T-helper 17 cell (primary cell): ENCODE results near the gene AQP10. TPM values are rescaled to one million over a fixed set of nuclear protein-coding genes. Genes with fewer than 3 reads are reported as not detected.
A peak's percentile ranks its signal among the peaks of the same experiment; 100 is the strongest.

Source experiments
- ATAC-seq: fragments of 150-1000 bp; cut with Tn5 transposase; 2 replicates; pipeline ENCODE4 v1.10.0; 2021; ENCODE audit warnings: mild to moderate bottlenecking, moderate library complexity
- DNase-seq, 3 donors: peaks; one replicate each; pipeline versions ENCODE4 v3.0.0 to v3.0.0-alpha.2; 2020 to 2021
- H3K9me3 ChIP-seq: one replicate; pipeline ENCODE4 v1.7.0; 2013; ENCODE audit warnings: low read length, mild to moderate bottlenecking; ENCODE audit not compliant: control insufficient read depth, poor library complexity, severe bottlenecking
- H3K27ac Mint-ChIP-seq: one replicate; pipeline ENCODE4 v1.8.0; 2022; ENCODE audit warnings: mild to moderate bottlenecking, moderate library complexity, mixed read lengths
- H3K27me3 Mint-ChIP-seq: one replicate; pipeline ENCODE4 v1.8.0; 2022; ENCODE audit warnings: mixed read lengths
- H3K36me3 Mint-ChIP-seq: one replicate; pipeline ENCODE4 v1.8.0; 2022; ENCODE audit warnings: low read depth, mixed read lengths
- H3K4me1 Mint-ChIP-seq: one replicate; pipeline ENCODE4 v1.8.0; 2022; ENCODE audit warnings: mild to moderate bottlenecking, mixed read lengths
- H3K4me3 Mint-ChIP-seq: one replicate; pipeline ENCODE4 v1.8.0; 2022; ENCODE audit warnings: mild to moderate bottlenecking, moderate library complexity, mixed read lengths
- total RNA-seq, 4 donors: library from RNA in 2 of 4; stranded (reverse) in 2 of 4; gene quantifications; one replicate each; pipeline ENCODE4 v1.2.3 and lab custom pipeline; 2022 to 2026

AQP10 gene
- total RNA-seq, 2 donors from 2014 or later: 0.42 to 8.9 TPM

GRCh38 chr1:154342132-154342531, 21.2 kb downstream of the AQP10 start:
- no peak for DNase-seq
- H3K36me3 Mint-ChIP-seq: peaks cover 33% of the 10 kb centered on the region

DNA sequence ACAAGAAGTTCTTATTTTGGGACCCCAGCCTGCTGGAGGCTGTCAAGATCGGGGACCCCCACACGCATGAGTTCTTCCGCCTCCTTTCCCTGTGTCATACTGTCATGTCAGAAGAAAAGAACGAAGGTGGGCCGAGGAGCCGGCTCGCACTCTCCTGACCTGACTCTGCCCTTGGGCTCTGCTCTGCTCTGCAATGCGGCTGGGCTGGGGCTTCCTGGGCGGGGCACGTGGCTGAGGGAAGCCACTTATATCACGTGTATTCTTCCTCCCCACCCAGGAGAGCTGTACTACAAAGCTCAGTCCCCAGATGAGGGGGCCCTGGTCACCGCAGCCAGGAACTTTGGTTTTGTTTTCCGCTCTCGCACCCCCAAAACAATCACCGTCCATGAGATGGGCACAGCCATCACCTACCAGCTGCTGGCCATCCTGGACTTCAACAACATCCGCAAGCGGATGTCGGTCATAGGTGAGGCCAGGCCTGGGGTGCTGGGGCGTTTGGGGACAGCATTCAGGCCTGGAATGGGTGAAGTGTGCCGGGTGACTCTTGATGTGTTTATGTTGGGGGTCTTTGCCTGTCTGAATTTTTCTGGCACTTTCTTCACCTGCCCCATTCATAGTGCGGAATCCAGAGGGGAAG, 22.1 kb downstream of the AQP10 start:
- Mint-ChIP-seq H3K27me3 (no peaks in the 10 kb centered on the region), H3K36me3 (peaks cover 31% of the 10 kb centered on the region), H3K4me1 (peaks cover 74% of the 10 kb centered on the region), H3K4me3 (peak overlapping the region; percentile 93), H3K27ac (peak overlapping the region; percentile 97)
- DNase-seq (peak; percentile 57 to 64 (median 61)), ATAC-seq (peak; percentile 98)
- H3K9me3 ChIP-seq: no peaks in the 10 kb centered on the region

More at GRCh38 chr1:154342132-154342531, 21.2 kb downstream of the AQP10 start:
- peak overlapping the region; percentile 93 for H3K4me3 Mint-ChIP-seq
- peak overlapping the region; percentile 97 for H3K27ac Mint-ChIP-seq
- peaks cover 78% of the 10 kb centered on the region for H3K4me1 Mint-ChIP-seq
- H3K9me3 ChIP-seq: no peaks in the 10 kb centered on the region
- no peak for ATAC-seq
- H3K27me3 Mint-ChIP-seq: no peaks in the 10 kb centered on the region

- peak; percentile 50 for ATAC-seq
- peak; percentile 64 to 82 (median 64) for DNase-seq
- Mint-ChIP-seq H3K4me3 (peak overlapping the region; percentile 93), H3K27ac (peak overlapping the region; percentile 97), H3K27me3 (no peaks in the 10 kb centered on the region), H3K36me3 (peaks cover 27% of the 10 kb centered on the region), H3K4me1 (peaks cover 61% of the 10 kb centered on the region)
- H3K9me3 ChIP-seq: no peaks in the 10 kb centered on the region
Measured at GRCh38 chr1:154344977-154345837, 24.3 kb downstream of the AQP10 start.

- H3K27ac Mint-ChIP-seq: no peak overlapping the region
- DNase-seq: no peak
- H3K4me3 Mint-ChIP-seq: peak overlapping the region; percentile 45
Measured at GRCh38 chr1:154346276-154346917, 25.5 kb downstream of the AQP10 start.

DNA sequence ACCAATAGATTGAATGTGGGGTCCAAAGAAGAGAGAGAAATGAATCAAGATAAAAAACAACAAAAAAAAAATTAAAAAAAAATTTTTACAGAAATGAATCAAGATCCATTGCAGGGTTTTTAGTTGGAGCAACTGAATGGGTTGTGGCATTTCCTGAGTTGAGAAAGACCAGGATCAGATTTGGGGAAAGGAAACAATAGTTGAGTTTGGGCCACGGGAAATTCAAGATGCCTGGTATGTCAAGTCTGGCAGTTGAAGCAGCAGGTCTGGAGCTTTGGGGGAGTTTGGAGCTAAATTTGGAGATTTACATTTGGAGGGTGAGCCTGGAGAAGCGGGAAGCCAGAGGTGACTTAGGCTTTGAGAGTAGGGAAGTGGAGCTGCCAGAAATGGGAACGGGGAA, 27.1 kb downstream of the AQP10 start:
- no peaks in the 10 kb centered on the region for H3K27me3 Mint-ChIP-seq
- H3K9me3 ChIP-seq: no peaks in the 10 kb centered on the region
- no peak overlapping the region for H3K27ac Mint-ChIP-seq
- no peak for DNase-seq
- H3K4me3 Mint-ChIP-seq: peak overlapping the region; percentile 5
- no peak for ATAC-seq
- H3K4me1 Mint-ChIP-seq: peaks cover 50% of the 10 kb centered on the region
- H3K36me3 Mint-ChIP-seq: peaks cover 18% of the 10 kb centered on the region

More at GRCh38 chr1:154346276-154346917, 25.5 kb downstream of the AQP10 start:
- H3K27me3 Mint-ChIP-seq: no peaks in the 10 kb centered on the region
- no peak for ATAC-seq
- H3K4me1 Mint-ChIP-seq: peaks cover 56% of the 10 kb centered on the region
- H3K9me3 ChIP-seq: no peaks in the 10 kb centered on the region
- peaks cover 21% of the 10 kb centered on the region for H3K36me3 Mint-ChIP-seq

DNA sequence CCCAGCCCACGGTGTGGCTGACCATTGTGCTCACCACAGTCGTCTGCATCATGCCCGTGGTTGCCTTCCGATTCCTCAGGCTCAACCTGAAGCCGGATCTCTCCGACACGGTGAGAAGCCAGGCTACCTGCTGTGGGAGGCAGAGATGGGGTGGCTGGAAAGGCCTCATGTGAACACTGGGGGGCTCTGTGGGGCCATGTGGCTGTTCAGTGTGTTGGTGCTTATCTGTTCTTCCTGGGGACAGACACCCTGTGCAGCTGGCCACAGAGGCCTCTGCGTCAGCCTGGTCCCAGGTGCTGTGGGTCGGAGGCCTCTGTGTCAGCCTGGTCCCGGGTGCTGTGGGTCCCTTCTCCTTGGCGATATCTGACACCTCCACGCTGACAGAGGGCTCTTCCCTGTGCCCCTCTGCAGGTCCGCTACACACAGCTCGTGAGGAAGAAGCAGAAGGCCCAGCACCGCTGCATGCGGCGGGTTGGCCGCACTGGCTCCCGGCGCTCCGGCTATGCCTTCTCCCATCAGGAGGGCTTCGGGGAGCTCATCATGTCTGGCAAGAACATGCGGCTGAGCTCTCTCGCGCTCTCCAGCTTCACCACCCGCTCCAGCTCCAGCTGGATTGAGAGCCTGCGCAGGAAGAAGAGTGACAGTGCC, 27.7 kb downstream of the AQP10 start:
- peaks cover 50% of the 10 kb centered on the region for H3K4me1 Mint-ChIP-seq
- no peaks in the 10 kb centered on the region for H3K9me3 ChIP-seq
- peak overlapping the region; percentile 49 for H3K27ac Mint-ChIP-seq
- H3K27me3 Mint-ChIP-seq: no peaks in the 10 kb centered on the region
- no peak for ATAC-seq
- peaks cover 13% of the 10 kb centered on the region for H3K36me3 Mint-ChIP-seq
- DNase-seq: no peak
- peak overlapping the region; percentile 5 for H3K4me3 Mint-ChIP-seq

DNA sequence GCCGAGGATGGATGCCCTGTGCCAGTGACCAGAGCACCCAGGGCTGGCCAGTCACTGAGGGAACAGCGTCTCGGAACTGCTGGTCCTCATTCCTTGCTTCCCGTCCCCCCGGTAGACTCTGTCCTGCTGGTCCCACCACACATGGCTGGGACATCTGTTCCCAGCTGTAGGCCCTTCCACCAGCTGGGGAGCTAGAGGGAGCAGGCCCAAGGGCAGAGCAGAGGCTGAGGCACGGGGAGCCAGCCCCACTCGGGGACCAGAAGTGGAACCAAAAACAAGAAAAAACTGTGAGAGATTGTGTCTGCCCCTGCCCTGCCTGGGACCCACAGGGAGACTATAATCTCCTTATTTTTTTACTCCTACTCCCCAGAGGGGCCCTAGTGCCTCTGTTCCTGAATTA, 28.2 kb downstream of the AQP10 start:
- H3K9me3 ChIP-seq: no peaks in the 10 kb centered on the region
- ATAC-seq (no peak), DNase-seq (no peak)
- Mint-ChIP-seq H3K27ac (peak overlapping the region; percentile 49), H3K36me3 (peaks cover 9% of the 10 kb centered on the region), H3K4me3 (no peak overlapping the region), H3K27me3 (no peaks in the 10 kb centered on the region), H3K4me1 (peaks cover 51% of the 10 kb centered on the region)

GRCh38 chr1:154350383-154350782, 29.5 kb downstream of the AQP10 start:
- peaks cover 45% of the 10 kb centered on the region for H3K4me1 Mint-ChIP-seq

GRCh38 chr1:154351363-154352068, 30.6 kb downstream of the AQP10 start:
- peak overlapping the region; percentile 32 for H3K27ac Mint-ChIP-seq
- H3K27me3 Mint-ChIP-seq: no peaks in the 10 kb centered on the region
- H3K9me3 ChIP-seq: no peaks in the 10 kb centered on the region
- ATAC-seq: no peak
- DNase-seq: no peak
- peaks cover 38% of the 10 kb centered on the region for H3K4me1 Mint-ChIP-seq
- peaks cover 3% of the 10 kb centered on the region for H3K36me3 Mint-ChIP-seq
- peak overlapping the region; percentile 31 for H3K4me3 Mint-ChIP-seq

More at GRCh38 chr1:154350383-154350782, 29.5 kb downstream of the AQP10 start:
- no peak for ATAC-seq
- peaks cover 3% of the 10 kb centered on the region for H3K36me3 Mint-ChIP-seq
- H3K9me3 ChIP-seq: no peaks in the 10 kb centered on the region
- H3K4me3 Mint-ChIP-seq: no peak overlapping the region
- no peaks in the 10 kb centered on the region for H3K27me3 Mint-ChIP-seq
- H3K27ac Mint-ChIP-seq: peak overlapping the region; percentile 49
- DNase-seq: no peak

DNA sequence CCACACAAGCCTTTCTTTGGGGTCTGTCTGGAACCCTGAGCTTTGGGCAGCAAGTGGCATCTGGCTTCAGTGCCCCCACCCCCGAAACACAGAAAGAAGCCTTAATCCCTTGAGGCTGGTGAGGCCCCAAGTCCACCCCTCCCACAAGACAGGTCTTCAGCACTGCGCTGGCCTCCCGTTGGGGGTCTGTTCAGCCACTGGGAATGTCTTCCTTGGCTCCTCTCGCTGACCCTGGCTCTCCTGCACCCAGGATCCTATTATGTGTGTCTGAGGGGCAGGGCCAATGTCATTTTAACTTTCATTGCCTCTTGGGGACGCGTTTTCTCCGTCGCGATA, 31.3 kb downstream of the AQP10 start:
- Mint-ChIP-seq H3K4me3 (peak overlapping the region; percentile 97), H3K36me3 (peaks cover 3% of the 10 kb centered on the region), H3K27me3 (no peaks in the 10 kb centered on the region), H3K4me1 (peaks cover 34% of the 10 kb centered on the region), H3K27ac (peak overlapping the region; percentile 93)
- DNase-seq (no peak), ATAC-seq (peak; percentile 3)
- no peaks in the 10 kb centered on the region for H3K9me3 ChIP-seq

GRCh38 chr1:154352581-154353459, 31.9 kb downstream of the AQP10 start:
- Mint-ChIP-seq H3K4me3 (peak overlapping the region; percentile 97), H3K4me1 (peaks cover 31% of the 10 kb centered on the region), H3K27ac (peak overlapping the region; percentile 93), H3K36me3 (peaks cover 3% of the 10 kb centered on the region), H3K27me3 (no peaks in the 10 kb centered on the region)
- DNase-seq (peak in 2 of 3 donors; percentile 27 to 34), ATAC-seq (peak; percentile 83)
- H3K9me3 ChIP-seq: no peaks in the 10 kb centered on the region
